ENCODE data around the gene RNF123. TPM values are rescaled to one million over a fixed set of nuclear protein-coding genes. Genes with fewer than 3 reads are reported as not detected.

The RNF123 gene
- total and polyA plus RNA-seq, 2 donors (not counting 1 experiment from before 2014, with no cell fraction given) = 51.8 to 69.0 TPM

DNA sequence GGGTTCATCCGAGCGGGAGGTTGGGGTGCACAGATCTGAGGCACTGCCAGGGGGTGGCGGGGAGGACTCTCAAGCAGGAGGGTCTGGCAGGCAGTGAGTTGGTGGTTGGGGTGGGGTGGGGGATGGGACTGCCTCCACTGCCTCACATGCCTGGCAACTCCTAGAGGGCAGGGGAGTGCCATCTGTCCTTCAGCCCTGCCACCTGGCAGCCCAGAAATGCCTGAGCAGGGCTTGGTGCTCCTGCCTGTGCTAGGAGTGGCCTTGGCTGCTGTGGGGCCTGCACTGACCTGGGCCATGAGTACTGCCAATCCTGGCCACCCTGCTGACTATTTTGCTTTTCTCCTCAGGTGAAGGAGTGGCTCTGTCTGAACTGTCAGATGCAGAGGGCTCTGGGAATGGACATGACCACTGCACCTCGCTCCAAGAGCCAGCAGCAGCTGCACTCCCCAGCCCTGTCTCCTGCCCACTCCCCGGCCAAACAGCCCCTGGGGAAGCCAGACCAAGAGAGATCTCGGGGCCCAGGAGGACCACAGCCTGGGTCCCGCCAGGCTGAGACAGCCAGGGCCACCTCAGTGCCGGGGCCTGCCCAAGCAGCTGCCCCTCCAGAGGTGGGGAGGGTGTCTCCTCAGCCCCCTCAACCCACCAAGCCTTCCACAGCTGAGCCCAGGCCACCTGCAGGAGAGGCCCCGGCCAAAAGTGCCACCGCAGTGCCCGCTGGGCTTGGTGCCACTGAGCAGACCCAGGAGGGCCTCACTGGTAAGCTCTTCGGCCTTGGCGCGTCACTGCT lies 47.2 kb upstream of the RNF123 start:
- ChIA-PET POLR2A (no interaction called here), CTCF (no interaction called here)
- no peaks in the 10 kb centered on the region for H3K9me3 ChIP-seq (ENCODE audit: control extremely low read depth in 1 of 3, control insufficient read depth in 2 of 3, insufficient read depth in 1 of 3, low read length in 2 of 3)
- no peak overlapping the region for H3K27ac Mint-ChIP-seq
- ATAC-seq (ENCODE audit: low read depth) = no peak
- no peak overlapping the region for H3K9ac ChIP-seq (ENCODE audit: low read length)
- no peaks in the 10 kb centered on the region for H3K4me1 ChIP-seq (ENCODE audit: control insufficient read depth in 2 of 2, insufficient read depth in 2 of 2, low read length in 2 of 2)
- TF ChIP-seq, protein P1, sequence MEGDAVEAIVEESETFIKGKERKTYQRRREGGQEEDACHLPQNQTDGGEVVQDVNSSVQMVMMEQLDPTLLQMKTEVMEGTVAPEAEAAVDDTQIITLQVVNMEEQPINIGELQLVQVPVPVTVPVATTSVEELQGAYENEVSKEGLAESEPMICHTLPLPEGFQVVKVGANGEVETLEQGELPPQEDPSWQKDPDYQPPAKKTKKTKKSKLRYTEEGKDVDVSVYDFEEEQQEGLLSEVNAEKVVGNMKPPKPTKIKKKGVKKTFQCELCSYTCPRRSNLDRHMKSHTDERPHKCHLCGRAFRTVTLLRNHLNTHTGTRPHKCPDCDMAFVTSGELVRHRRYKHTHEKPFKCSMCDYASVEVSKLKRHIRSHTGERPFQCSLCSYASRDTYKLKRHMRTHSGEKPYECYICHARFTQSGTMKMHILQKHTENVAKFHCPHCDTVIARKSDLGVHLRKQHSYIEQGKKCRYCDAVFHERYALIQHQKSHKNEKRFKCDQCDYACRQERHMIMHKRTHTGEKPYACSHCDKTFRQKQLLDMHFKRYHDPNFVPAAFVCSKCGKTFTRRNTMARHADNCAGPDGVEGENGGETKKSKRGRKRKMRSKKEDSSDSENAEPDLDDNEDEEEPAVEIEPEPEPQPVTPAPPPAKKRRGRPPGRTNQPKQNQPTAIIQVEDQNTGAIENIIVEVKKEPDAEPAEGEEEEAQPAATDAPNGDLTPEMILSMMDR (IDR thresholded peaks at IDR 0.05) = no peak
- no peak for TF ChIP-seq EZH2 (IDR thresholded peaks at IDR 0.05; ENCODE audit: borderline replicate concordance, insufficient read depth, low read depth, low read length, poor library complexity, severe bottlenecking)
- H3K27me3 Mint-ChIP-seq = peaks cover 3% of the 10 kb centered on the region
- H2AFZ ChIP-seq (ENCODE audit: insufficient read depth, low read depth, low read length, poor library complexity, severe bottlenecking) = no peak overlapping the region
- no peaks in the 10 kb centered on the region for H3K27me3 ChIP-seq (replicated peaks in 1 of 4; ENCODE audit: control extremely low read depth in 1 of 4, control insufficient read depth in 3 of 4, insufficient read depth in 4 of 4, low read length in 3 of 4)
- H3K9me3 Mint-ChIP-seq (ENCODE audit: insufficient read depth) = no peaks in the 10 kb centered on the region
- no peaks in the 10 kb centered on the region for H3K4me1 Mint-ChIP-seq
- H3K27ac ChIP-seq (ENCODE audit: low read length in 2 of 2) = no peak overlapping the region
- H3K4me3 Mint-ChIP-seq = no peak overlapping the region
- DNase-seq = no peak
- 89% methylated on average over 12 of the region's 14 CpGs for WGBS (ENCODE audit: insufficient coverage)
- no peak overlapping the region for H3K4me3 ChIP-seq (ENCODE audit: control extremely low read depth in 1 of 5, extremely low read depth in 1 of 5, insufficient read depth in 1 of 5, low read depth in 2 of 5, low read length in 4 of 5)
- intact Hi-C loops (cut with micrococcal nuclease) = no loop called here
- H3K36me3 ChIP-seq (replicated peaks in 1 of 2; ENCODE audit: control extremely low read depth in 1 of 2, control insufficient read depth in 1 of 2, extremely low read depth in 1 of 2, insufficient read depth in 2 of 2, low read length in 1 of 2) = no peaks in the 10 kb centered on the region
- H3K4me2 ChIP-seq (replicated peaks; ENCODE audit: low read depth, low read length, poor library complexity, severe bottlenecking) = no peak overlapping the region
- no peaks in the 10 kb centered on the region for H4K20me1 ChIP-seq (ENCODE audit: control insufficient read depth, insufficient read depth, low read length, poor library complexity, severe bottlenecking)
- H3K79me2 ChIP-seq (ENCODE audit: control insufficient read depth, insufficient read depth, low read length) = no peaks in the 10 kb centered on the region

DNA sequence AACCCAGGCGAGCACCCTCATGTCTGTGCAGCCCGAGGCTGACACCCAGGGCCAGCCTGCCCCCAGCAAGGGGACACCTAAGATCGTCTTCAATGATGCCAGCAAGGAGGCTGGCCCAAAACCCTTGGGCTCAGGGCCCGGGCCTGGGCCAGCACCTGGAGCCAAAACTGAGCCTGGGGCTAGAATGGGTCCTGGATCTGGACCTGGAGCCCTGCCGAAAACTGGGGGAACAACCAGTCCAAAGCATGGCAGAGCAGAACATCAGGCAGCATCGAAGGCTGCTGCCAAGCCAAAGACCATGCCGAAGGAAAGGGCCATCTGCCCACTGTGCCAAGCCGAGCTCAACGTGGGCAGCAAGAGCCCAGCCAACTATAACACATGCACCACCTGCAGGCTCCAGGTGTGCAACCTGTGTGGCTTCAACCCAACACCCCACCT lies 46.6 kb upstream of the RNF123 start:
- Histone ChIP-seq H3K79me2 (ENCODE audit: control insufficient read depth, insufficient read depth, low read length) (no peaks in the 10 kb centered on the region), H3K9me3 (ENCODE audit: control extremely low read depth in 1 of 3, control insufficient read depth in 2 of 3, insufficient read depth in 1 of 3, low read length in 2 of 3) (no peaks in the 10 kb centered on the region), H3K4me2 (replicated peaks; ENCODE audit: low read depth, low read length, poor library complexity, severe bottlenecking) (no peak overlapping the region), H3K9ac (ENCODE audit: low read length) (no peak overlapping the region), H3K36me3 (replicated peaks in 1 of 2; ENCODE audit: control extremely low read depth in 1 of 2, control insufficient read depth in 1 of 2, extremely low read depth in 1 of 2, insufficient read depth in 2 of 2, low read length in 1 of 2) (no peaks in the 10 kb centered on the region), H4K20me1 (ENCODE audit: control insufficient read depth, insufficient read depth, low read length, poor library complexity, severe bottlenecking) (no peaks in the 10 kb centered on the region), H3K4me1 (ENCODE audit: control insufficient read depth in 2 of 2, insufficient read depth in 2 of 2, low read length in 2 of 2) (no peaks in the 10 kb centered on the region), H3K27ac (ENCODE audit: low read length in 2 of 2) (no peak overlapping the region), H3K4me3 (ENCODE audit: control extremely low read depth in 1 of 5, extremely low read depth in 1 of 5, insufficient read depth in 1 of 5, low read depth in 2 of 5, low read length in 4 of 5) (no peak overlapping the region), H2AFZ (ENCODE audit: insufficient read depth, low read depth, low read length, poor library complexity, severe bottlenecking) (no peak overlapping the region), H3K27me3 (replicated peaks in 1 of 4; ENCODE audit: control extremely low read depth in 1 of 4, control insufficient read depth in 3 of 4, insufficient read depth in 4 of 4, low read length in 3 of 4) (no peaks in the 10 kb centered on the region)
- no peak overlapping the region for H3K4me3 Mint-ChIP-seq
- 79% methylated on average over 9 of the region's 9 CpGs for WGBS (ENCODE audit: insufficient coverage)
- ATAC-seq (ENCODE audit: low read depth) (no peak), DNase-seq (no peak)
- no peak for TF ChIP-seq EZH2 (IDR thresholded peaks at IDR 0.05; ENCODE audit: borderline replicate concordance, insufficient read depth, low read depth, low read length, poor library complexity, severe bottlenecking)
- TF ChIP-seq, protein P1 (IDR thresholded peaks at IDR 0.05) = no peak
- H3K4me1 Mint-ChIP-seq = no peaks in the 10 kb centered on the region
- H3K27me3 Mint-ChIP-seq = peaks cover 3% of the 10 kb centered on the region
- ChIA-PET CTCF (no interaction called here), POLR2A (no interaction called here)
- H3K9me3 Mint-ChIP-seq (ENCODE audit: insufficient read depth) = no peaks in the 10 kb centered on the region
- H3K27ac Mint-ChIP-seq = no peak overlapping the region
- intact Hi-C loops (cut with micrococcal nuclease) = no loop called here
